Natural killer cell (primary cell): Measurements from ENCODE around the gene TCF25. TPM values are rescaled to one million over a fixed set of nuclear protein-coding genes. Genes with fewer than 3 reads are reported as not detected.

Source experiments
- ATAC-seq, 3 donors: fragments of 150-1000 bp in 2 of 3; fragments of 200-7000 bp in 1 of 3; cut with Tn5 transposase; 1 replicate in 1 of 3; 2 replicates in 2 of 3; pipeline ENCODE4 v1.10.0; 2021; ENCODE audit warnings: mild to moderate bottlenecking in 2 of 3, moderate library complexity in 2 of 3
- DNase-seq, 2 donors: peaks; one replicate each; pipeline versions ENCODE4 v3.0.0 to v3.0.0-alpha.2; 2013 to 2021; ENCODE audit warnings: mixed read lengths in 1 of 2
- H3K27ac ChIP-seq: one replicate; pipeline ENCODE4 v1.5.1; 2013; ENCODE audit warnings: mild to moderate bottlenecking, low read length
- H3K27me3 ChIP-seq: one replicate; pipeline ENCODE4 v1.6.1; 2013; ENCODE audit warnings: low read length; ENCODE audit not compliant: control insufficient read depth, insufficient read depth
- H3K36me3 ChIP-seq: one replicate; pipeline ENCODE4 v1.6.1; 2013; ENCODE audit warnings: low read length; ENCODE audit not compliant: control insufficient read depth, insufficient read depth
- H3K4me1 ChIP-seq: one replicate; pipeline ENCODE4 v1.6.1; 2013; ENCODE audit warnings: low read length; ENCODE audit not compliant: control insufficient read depth, insufficient read depth
- H3K4me3 ChIP-seq: one replicate; pipeline ENCODE4 v1.5.1; 2013; ENCODE audit warnings: low read length
- H3K9me3 ChIP-seq: one replicate; pipeline ENCODE4 v1.6.1; 2013; ENCODE audit warnings: low read length; ENCODE audit not compliant: control insufficient read depth, insufficient read depth
- H3K27ac Mint-ChIP-seq, 2 donors: one replicate each; pipeline ENCODE4 v1.8.0; 2022; ENCODE audit warnings: mild to moderate bottlenecking in 2 of 2, mixed read lengths in 2 of 2, moderate library complexity in 1 of 2
- H3K27me3 Mint-ChIP-seq, 2 donors: one replicate each; pipeline ENCODE4 v1.8.0; 2022; ENCODE audit warnings: low read depth in 2 of 2, mixed read lengths in 2 of 2
- H3K36me3 Mint-ChIP-seq: one replicate; pipeline ENCODE4 v1.8.0; 2022; ENCODE audit warnings: mixed read lengths
- H3K4me1 Mint-ChIP-seq, 2 donors: one replicate each; pipeline ENCODE4 v1.8.0; 2022; ENCODE audit warnings: mixed read lengths in 2 of 2
- H3K4me3 Mint-ChIP-seq: one replicate; pipeline ENCODE4 v1.8.0; 2022; ENCODE audit warnings: mild to moderate bottlenecking, moderate library complexity, mixed read lengths
- H3K9me3 Mint-ChIP-seq, 2 donors: one replicate each; pipeline ENCODE4 v1.8.0; 2022; ENCODE audit warnings: mixed read lengths in 2 of 2
- WGBS: methylation state at CpG from one replicate; pipeline ENCODE4 v1.1.7; 2013; ENCODE audit warnings: missing lambda C conversion rate; ENCODE audit not compliant: insufficient coverage; 5-methylcytosine and 5-hydroxymethylcytosine counted together
- intact Hi-C: fragments of 100-400 bp; cut with micrococcal nuclease; formaldehyde crosslinking; loops from one replicate; pipeline ENCODE4 v1.14.2; 2022
- total RNA-seq, 4 donors: library from RNA; stranded (reverse); fragments of 120-200 nt in 1 of 4; gene quantifications; one replicate each; pipeline versions ENCODE4 v1.2.3 to v1.2.4, GENCODE V29; 2013 to 2022
- TF ChIP-seq, protein P1 (sequence below): fragments of 200-600 bp; IDR thresholded peaks from one replicate; pipeline ENCODE4 v1.8.0; 2022; ENCODE audit warnings: antibody characterized with exemption

TCF25 gene
- total RNA-seq, 3 donors from 2014 or later (not counting 1 experiment from before 2014, with no cell fraction given), result 509 to 682 (median 567) TPM

DNA sequence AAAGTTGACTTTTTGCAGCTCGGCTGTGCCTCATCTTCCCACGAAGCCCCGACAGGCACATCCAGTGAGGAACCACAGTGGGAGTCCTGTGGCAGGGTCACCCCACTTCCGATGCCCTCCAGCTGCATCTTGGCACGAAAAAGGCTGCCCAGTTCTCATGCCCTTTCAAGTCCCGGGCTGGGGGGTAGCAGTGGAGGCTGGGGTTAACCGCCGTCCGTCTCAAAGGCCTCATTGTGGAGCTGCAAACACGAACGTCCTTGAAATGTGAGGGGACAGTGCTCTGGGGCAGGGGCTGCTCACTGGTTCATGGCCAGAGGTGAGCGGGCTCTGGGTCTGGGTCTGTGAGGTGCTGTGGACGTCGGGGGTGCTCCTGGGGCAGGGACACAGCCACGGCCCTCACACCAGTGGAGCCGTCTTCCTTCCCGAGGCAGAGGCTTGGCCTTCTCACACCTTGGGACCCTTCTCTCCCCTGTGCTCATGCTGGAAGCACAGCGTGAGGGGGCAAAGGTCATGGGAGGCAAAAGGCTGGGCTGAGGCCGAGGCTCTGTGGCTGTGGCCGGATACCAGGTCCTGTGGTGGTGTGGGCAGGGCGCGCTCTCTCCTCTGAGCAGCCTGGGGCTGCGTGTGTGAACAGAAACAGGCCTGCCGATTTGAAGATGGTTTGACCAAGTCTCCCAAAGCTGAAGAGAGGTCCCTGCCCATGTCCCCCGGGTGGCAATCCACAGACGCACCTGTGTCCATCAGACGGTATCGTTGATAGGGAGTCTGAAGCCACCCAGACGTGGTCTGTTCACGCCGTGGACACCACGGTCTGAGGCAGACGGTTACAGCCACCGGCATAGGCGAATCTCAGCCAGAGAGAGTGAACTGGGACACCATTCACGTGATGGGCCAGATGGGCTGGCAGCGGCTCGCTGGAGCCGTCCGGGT is 42.2 kb downstream of the TCF25 start:
- no peak for DNase-seq
- peak overlapping the region; percentile 35 for H3K4me3 Mint-ChIP-seq

DNA sequence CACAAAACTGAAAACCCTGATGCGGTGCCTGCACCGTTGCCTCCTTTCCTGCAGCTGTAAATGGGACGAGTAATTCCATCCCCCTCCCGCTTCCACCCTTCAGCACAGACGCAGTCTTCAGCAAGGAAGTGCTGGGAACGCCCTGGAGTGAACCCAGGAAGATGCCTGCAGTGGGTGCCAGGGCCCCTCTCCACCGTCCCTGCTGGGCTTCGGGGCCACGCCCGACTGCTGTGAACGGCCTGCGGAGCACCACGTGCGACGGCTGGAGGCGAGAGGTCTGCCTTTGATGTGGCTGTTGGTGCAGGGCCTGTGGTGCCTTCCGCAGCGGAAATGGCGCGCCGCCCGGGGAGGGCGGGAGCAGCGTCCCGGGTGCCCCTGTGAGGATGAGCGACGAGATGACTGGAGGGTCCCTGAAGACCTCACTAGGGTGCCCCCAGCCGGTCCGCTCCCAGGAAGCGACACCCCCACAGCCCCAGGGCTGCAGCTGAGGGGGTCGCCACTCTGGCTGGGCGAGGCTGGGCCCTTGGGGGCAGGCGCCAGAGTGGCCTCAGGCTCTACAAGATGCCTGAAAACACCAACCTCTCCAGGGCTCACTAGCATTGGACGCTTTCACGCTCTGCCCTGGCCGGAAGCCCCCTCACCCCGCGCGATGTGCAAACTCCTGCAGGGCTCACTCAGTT is 44.5 kb downstream of the TCF25 start:
- peak overlapping the region; percentile 27 for H3K4me3 ChIP-seq
- TF ChIP-seq, protein P1, sequence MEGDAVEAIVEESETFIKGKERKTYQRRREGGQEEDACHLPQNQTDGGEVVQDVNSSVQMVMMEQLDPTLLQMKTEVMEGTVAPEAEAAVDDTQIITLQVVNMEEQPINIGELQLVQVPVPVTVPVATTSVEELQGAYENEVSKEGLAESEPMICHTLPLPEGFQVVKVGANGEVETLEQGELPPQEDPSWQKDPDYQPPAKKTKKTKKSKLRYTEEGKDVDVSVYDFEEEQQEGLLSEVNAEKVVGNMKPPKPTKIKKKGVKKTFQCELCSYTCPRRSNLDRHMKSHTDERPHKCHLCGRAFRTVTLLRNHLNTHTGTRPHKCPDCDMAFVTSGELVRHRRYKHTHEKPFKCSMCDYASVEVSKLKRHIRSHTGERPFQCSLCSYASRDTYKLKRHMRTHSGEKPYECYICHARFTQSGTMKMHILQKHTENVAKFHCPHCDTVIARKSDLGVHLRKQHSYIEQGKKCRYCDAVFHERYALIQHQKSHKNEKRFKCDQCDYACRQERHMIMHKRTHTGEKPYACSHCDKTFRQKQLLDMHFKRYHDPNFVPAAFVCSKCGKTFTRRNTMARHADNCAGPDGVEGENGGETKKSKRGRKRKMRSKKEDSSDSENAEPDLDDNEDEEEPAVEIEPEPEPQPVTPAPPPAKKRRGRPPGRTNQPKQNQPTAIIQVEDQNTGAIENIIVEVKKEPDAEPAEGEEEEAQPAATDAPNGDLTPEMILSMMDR, result no peak
- intact Hi-C loops, result no loop called here

More for the DNA sequence above, 42.2 kb downstream of the TCF25 start:
- no peaks in the 10 kb centered on the region for H3K9me3 ChIP-seq
- intact Hi-C loops, result no loop called here
- no peaks in the 10 kb centered on the region for H3K36me3 Mint-ChIP-seq
- no peak for ATAC-seq
- H3K9me3 Mint-ChIP-seq, result no peaks in the 10 kb centered on the region
- H3K4me1 Mint-ChIP-seq, result peaks cover 21 to 25% of the 10 kb centered on the region in 2 donors
- peaks cover 17% of the 10 kb centered on the region for H3K27me3 ChIP-seq
- no peak overlapping the region for H3K27ac Mint-ChIP-seq
- TF ChIP-seq, protein P1, result no peak
- H3K27me3 Mint-ChIP-seq, result peaks cover 11 to 13% of the 10 kb centered on the region in 2 donors
- H3K4me3 ChIP-seq, result no peak overlapping the region
- whole genome bisulfite sequencing, result 89% methylated on average over 40 of the region's 40 CpGs
- peaks cover 44% of the 10 kb centered on the region for H3K4me1 ChIP-seq
- no peak overlapping the region for H3K27ac ChIP-seq
- H3K36me3 ChIP-seq, result peaks cover 15% of the 10 kb centered on the region

DNA sequence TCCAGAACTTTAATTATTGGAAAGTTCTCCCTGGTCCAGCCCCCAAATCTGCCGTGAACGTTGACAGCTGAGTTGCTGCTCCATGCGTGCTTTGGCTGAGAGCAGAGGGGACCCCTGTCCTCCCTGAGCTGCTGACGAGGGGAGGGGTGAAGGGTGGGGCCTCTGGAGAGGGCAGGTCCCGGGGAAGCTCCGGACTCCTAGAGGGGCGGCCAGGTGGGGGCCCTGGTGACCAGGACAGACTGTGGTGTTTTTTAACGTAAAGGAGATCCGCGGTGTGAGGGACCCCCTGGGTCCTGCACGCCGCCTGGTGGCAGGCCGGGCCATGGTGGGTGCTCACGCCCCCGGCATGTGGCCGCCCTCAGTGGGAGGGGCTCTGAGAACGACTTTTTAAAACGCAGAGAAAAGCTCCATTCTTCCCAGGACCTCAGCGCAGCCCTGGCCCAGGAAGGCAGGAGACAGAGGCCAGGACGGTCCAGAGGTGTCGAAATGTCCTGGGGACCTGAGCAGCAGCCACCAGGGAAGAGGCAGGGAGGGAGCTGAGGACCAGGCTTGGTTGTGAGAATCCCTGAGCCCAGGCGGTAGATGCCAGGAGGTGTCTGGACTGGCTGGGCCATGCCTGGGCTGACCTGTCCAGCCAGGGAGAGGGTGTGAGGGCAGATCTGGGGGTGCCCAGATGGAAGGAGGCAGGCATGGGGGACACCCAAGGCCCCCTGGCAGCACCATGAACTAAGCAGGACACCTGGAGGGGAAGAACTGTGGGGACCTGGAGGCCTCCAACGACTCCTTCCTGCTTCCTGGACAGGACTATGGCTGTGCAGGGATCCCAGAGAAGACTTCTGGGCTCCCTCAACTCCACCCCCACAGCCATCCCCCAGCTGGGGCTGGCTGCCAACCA is 45.3 kb downstream of the TCF25 start, which contains the start of gene MC1R:
Gene MC1R (plus strand): TSS at position 410 of the 895 bp plus-strand sequence. CDS start 397 bp downstream, at position 807.
- peak; percentile 25 to 48 (median 26) for ATAC-seq
- intact Hi-C loops, result no loop called here

More for the DNA sequence above, 44.5 kb downstream of the TCF25 start:
- Histone ChIP-seq H3K4me1 (peaks cover 60% of the 10 kb centered on the region), H3K36me3 (peaks cover 2% of the 10 kb centered on the region), H3K27ac (no peak overlapping the region), H3K27me3 (peaks cover 38% of the 10 kb centered on the region), H3K9me3 (no peaks in the 10 kb centered on the region)
- H3K27me3 Mint-ChIP-seq, result peaks cover 11 to 22% of the 10 kb centered on the region in 2 donors
- H3K4me1 Mint-ChIP-seq, result peaks cover 21 to 24% of the 10 kb centered on the region in 2 donors
- WGBS, result 0% methylated on average over 39 of the region's 39 CpGs
- no peaks in the 10 kb centered on the region for H3K36me3 Mint-ChIP-seq
- ATAC-seq (peak; percentile 74 to 89 (median 84)), DNase-seq (peak; percentile 81 to 89)
- peak overlapping the region; percentile 83 for H3K4me3 Mint-ChIP-seq
- H3K9me3 Mint-ChIP-seq, result no peaks in the 10 kb centered on the region
- peak overlapping the region; percentile 34 to 79 for H3K27ac Mint-ChIP-seq

More for the DNA sequence above, 45.3 kb downstream of the TCF25 start, which contains the start of gene MC1R:
- H3K9me3 ChIP-seq, result no peaks in the 10 kb centered on the region
- H3K36me3 ChIP-seq, result no peaks in the 10 kb centered on the region
- H3K4me3 ChIP-seq, result peak within 1 kb of the TSS; percentile 27
- TF ChIP-seq, protein P1, result peak; percentile 33
- Mint-ChIP-seq H3K36me3 (no peaks in the 10 kb centered on the region), H3K4me3 (peak within 1 kb of the TSS; percentile 83), H3K9me3 (no peaks in the 10 kb centered on the region), H3K27ac (peak within 1 kb of the TSS; percentile 34 to 79), H3K27me3 (peaks cover 11 to 22% of the 10 kb centered on the region in 2 donors), H3K4me1 (peaks cover 21 to 24% of the 10 kb centered on the region in 2 donors)
- H3K27ac ChIP-seq, result no peak within 1 kb of the TSS
- peaks cover 64% of the 10 kb centered on the region for H3K4me1 ChIP-seq
- 6% methylated on average over 23 of the region's 23 CpGs for WGBS
- peaks cover 41% of the 10 kb centered on the region for H3K27me3 ChIP-seq
- DNase-seq, result peak in 1 of 2 donors; percentile 62
